Measurements from ENCODE around the gene ZFYVE21. TPM values are rescaled to one million over a fixed set of nuclear protein-coding genes. Genes with fewer than 3 reads are reported as not detected.

Gene ZFYVE21
- total RNA-seq, 6 experiments from 2014 or later = 40.9 to 47.7 (median 42.1) TPM

DNA sequence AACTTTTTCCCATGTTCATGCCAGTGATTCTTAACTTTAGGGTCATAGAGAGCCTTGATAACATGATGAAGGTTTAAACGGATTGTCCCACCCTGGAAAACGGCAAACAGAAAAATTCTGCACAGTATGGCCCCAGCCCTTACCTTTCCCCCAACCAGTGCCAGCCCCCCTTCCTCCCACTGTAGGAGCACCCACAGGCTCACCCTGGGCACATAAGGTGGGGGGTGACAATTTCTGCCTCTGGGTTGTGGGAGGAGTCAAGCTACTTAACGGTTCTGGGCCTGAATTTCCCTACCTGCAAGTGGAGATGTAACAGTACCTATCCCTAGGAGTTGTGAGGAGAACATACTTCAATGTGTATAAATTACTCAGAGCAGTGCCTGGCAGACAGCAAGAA is 18.4 kb upstream of the ZFYVE21 start:
- Mint-ChIP-seq H3K4me3 (no peak overlapping the region), H3K9me3 (no peaks in the 10 kb centered on the region), H3K27me3 (ENCODE audit: insufficient read depth) (peaks cover 14% of the 10 kb centered on the region), H3K27ac (peak overlapping the region; percentile 50), H3K4me1 (ENCODE audit: low read depth) (peaks cover 9% of the 10 kb centered on the region), H3K36me3 (ENCODE audit: low read depth) (peaks cover 5% of the 10 kb centered on the region; the same call in 1 of the 2 replicates)
- TF ChIP-seq CTCF (IDR thresholded peaks at IDR 0.05) = no peak
- DNase-seq = no peak

DNA sequence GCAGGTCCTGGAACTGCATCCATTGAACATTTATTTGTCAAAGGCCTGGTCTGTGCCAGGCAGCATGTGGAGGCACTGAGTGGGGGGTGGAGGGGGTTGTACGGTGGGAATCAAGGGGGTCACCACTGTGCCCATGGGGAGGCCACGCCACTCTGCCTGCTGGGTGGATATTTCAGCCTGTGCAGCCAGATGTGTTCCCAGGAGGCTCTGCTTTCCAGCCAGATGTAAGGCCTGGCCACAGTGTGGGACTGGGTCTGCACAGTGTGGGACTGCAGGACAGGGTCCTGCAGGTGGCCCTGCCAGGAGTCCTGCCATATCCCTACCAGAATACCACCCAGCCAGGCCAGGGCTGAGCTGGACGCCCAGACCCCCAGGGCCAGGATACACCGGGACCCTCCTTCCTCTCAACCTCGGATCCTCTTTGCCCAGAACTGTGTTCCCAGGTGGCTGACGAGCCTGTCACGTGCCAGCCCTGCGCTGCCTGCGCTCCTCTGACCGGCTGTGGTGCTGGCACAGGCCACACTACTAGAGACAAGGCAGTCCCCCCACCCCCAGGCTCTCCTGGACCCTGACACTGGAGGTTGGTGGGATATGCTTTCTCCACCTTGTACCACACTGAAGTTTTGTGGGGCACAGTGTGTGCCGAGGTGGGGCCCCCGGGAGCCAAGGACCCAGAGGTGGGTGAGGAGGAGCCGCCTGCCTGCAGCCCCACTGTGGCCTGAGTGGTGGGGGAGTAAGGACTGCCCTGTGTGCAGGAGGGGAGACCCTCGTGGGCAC is 17.8 kb upstream of the ZFYVE21 start:
- H3K4me3 Mint-ChIP-seq = no peak overlapping the region
- DNase-seq = no peak
- no peak for TF ChIP-seq CTCF (IDR thresholded peaks at IDR 0.05)
- peaks cover 17% of the 10 kb centered on the region for H3K27me3 Mint-ChIP-seq (ENCODE audit: insufficient read depth)
- H3K36me3 Mint-ChIP-seq (ENCODE audit: low read depth) = peaks cover 7% of the 10 kb centered on the region
- peaks cover 9% of the 10 kb centered on the region for H3K4me1 Mint-ChIP-seq (ENCODE audit: low read depth)
- H3K9me3 Mint-ChIP-seq = no peaks in the 10 kb centered on the region
- H3K27ac Mint-ChIP-seq = peak overlapping the region; percentile 57

DNA sequence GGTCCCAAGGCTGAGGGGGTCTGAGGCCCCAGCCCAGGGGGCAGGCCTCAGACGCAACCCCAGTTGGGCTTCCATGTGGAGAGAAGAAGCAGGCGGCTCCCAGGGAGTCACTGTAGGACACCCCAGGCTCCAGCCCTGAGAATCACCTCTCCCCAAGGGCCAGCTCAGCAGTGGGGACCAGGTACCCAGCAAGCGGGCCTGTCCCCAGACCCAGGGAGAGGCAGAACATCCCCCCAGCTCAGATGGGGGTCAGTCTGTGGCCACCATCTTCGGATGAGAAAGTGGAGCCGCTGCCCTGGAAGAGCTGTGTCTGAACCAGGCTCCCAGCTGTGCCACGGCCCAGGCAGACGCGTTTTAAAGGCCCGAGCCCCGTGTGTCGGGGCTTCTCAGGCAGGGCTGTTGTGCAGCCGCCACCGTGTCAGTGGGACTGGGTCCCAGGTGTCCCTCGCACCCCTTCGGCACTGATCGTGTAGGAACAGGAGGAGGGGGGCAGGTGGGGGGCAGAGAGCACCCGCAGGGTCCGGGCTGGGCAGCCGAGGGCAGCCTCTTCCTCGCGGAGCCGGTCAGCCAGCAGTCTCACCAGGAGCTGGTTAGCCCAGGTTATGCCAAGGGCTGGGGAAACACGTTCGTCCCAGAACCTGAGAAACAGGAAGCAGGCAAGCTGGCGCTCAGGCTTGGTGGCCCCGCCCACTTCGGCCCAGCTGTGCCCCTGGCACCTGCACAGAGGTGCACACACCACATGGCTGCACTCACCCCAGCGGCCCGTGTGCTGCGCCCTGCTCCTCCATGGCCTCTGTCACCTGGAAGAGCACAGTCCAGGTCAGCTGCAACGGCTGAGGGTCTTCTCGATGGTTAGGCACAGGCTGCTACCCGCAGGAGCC is 17.0 kb upstream of the ZFYVE21 start:
- no peak for TF ChIP-seq CTCF (IDR thresholded peaks at IDR 0.05)
- Mint-ChIP-seq H3K9me3 (0 out of 2 replicates have a peak, but pooled peaks cover 2% of the 10 kb centered on the region), H3K27ac (no peak overlapping the region; the same call in 1 of the 2 replicates), H3K4me3 (no peak overlapping the region), H3K27me3 (ENCODE audit: insufficient read depth) (peaks cover 23% of the 10 kb centered on the region), H3K36me3 (ENCODE audit: low read depth) (peaks cover 14% of the 10 kb centered on the region), H3K4me1 (ENCODE audit: low read depth) (peaks cover 9% of the 10 kb centered on the region)
- no peak for DNase-seq

DNA sequence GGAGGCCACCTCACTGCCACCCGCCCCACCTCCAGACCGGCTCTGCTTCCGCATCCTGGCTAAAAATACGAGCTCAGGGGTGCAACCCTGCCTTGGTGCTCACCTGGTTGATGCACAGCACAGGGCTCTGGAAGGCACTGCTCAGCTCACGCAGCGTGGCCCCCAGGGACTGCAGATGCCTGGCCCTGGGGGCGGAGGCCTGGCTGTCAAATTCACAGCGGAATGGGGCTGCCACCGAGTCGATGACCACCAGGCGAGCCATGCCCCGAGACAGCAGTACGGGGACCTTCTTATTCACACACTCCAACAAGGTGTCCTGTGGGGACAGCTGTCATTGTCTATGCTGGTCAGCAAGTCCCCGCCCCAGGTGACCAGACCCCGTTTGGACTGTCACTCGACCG is 16.3 kb upstream of the ZFYVE21 start:
- Mint-ChIP-seq H3K36me3 (ENCODE audit: low read depth) (peaks cover 18% of the 10 kb centered on the region), H3K9me3 (0 out of 2 replicates have a peak, but pooled peaks cover 6% of the 10 kb centered on the region), H3K4me1 (ENCODE audit: low read depth) (peaks cover 9% of the 10 kb centered on the region), H3K4me3 (no peak overlapping the region), H3K27me3 (ENCODE audit: insufficient read depth) (peaks cover 25% of the 10 kb centered on the region), H3K27ac (peak overlapping the region; percentile 13; the same call in 1 of the 2 replicates)
- no peak for DNase-seq
- TF ChIP-seq CTCF (IDR thresholded peaks at IDR 0.05) = no peak

- no peak for DNase-seq
- H3K9me3 Mint-ChIP-seq = peaks cover 12% of the 10 kb centered on the region; the same call in 1 of the 2 replicates
- no peak for TF ChIP-seq CTCF (IDR thresholded peaks at IDR 0.05)
- peaks cover 24% of the 10 kb centered on the region for H3K36me3 Mint-ChIP-seq (ENCODE audit: low read depth)
- 0 out of 2 replicates have a peak overlapping the region, but pooled peaks have one; percentile 13 for H3K27ac Mint-ChIP-seq
- H3K4me3 Mint-ChIP-seq = no peak overlapping the region; the same call in 1 of the 2 replicates
- peaks cover 9% of the 10 kb centered on the region for H3K4me1 Mint-ChIP-seq (ENCODE audit: low read depth)
- peaks cover 28% of the 10 kb centered on the region for H3K27me3 Mint-ChIP-seq (ENCODE audit: insufficient read depth)
These were observed 15.5 kb upstream of the ZFYVE21 start for GRCh38 chr14:103699901-103700752.

Data from HFFc6 (cell line).